MCF 10A (cell line): ENCODE data around the gene KIAA0825. TPM values are rescaled to one million over a fixed set of nuclear protein-coding genes. Genes with fewer than 3 reads are reported as not detected.

Experiments used
- BruUV-seq: library from RNA; stranded (reverse); fragments of 400-500 nt; replicated peaks from 2 replicates; lab custom pipeline; 2021; lab: Mats Ljungman, UMichigan
- CTCF ChIA-PET: fragments of 300-600 bp; sonication (Branson Sonifier 250); formaldehyde crosslinking; extraction: SDS; loops from one replicate; lab custom pipeline; 2021; ENCODE audit warnings: antibody characterized with exemption, inconsistent platforms; lab: Yijun Ruan, JAX
- POLR2A ChIA-PET: fragments of 300-600, 350-650 bp; sonication (Branson Sonifier 250); formaldehyde crosslinking; extraction: SDS; loops from one replicate; lab custom pipeline; 2020; ENCODE audit warnings: antibody characterized with exemption, inconsistent platforms; lab: Yijun Ruan, JAX
- DNase-seq: peaks from one replicate; pipeline ENCODE4 v3.0.0-alpha.2; 2018; ENCODE audit not compliant: unreplicated experiment
- H3K27ac Mint-ChIP-seq: one replicate; pipeline ENCODE4 v1.8.0; 2022; ENCODE audit warnings: mild to moderate bottlenecking, low read depth, mixed read lengths; ENCODE audit not compliant: unreplicated experiment
- H3K27me3 Mint-ChIP-seq: one replicate; pipeline ENCODE4 v1.8.0; 2022; ENCODE audit warnings: mixed read lengths; ENCODE audit not compliant: insufficient read depth, unreplicated experiment
- H3K36me3 Mint-ChIP-seq: one replicate; pipeline ENCODE4 v1.8.0; 2022; ENCODE audit warnings: mild to moderate bottlenecking, moderate library complexity, mixed read lengths; ENCODE audit not compliant: insufficient read depth, unreplicated experiment
- H3K4me1 Mint-ChIP-seq: one replicate; pipeline ENCODE4 v1.8.0; 2022; ENCODE audit warnings: mixed read lengths; ENCODE audit not compliant: insufficient read depth, unreplicated experiment
- H3K4me3 Mint-ChIP-seq: one replicate; pipeline ENCODE4 v1.8.0; 2022; ENCODE audit warnings: mild to moderate bottlenecking, moderate library complexity, mixed read lengths; ENCODE audit not compliant: unreplicated experiment
- H3K9me3 Mint-ChIP-seq: one replicate; pipeline ENCODE4 v1.8.0; 2022; ENCODE audit warnings: mixed read lengths; ENCODE audit not compliant: unreplicated experiment
- intact Hi-C: fragments of 100-400 bp; cut with micrococcal nuclease; formaldehyde crosslinking; loops from 2 replicates; pipeline ENCODE4 v1.14.1; 2022
- total RNA-seq: library from RNA; stranded (reverse); gene quantifications from 2 replicates; pipeline ENCODE4 v1.2.3, GENCODE V29; 2022
- TF ChIP-seq, protein P1 (sequence below): fragments of 200-600 bp; IDR thresholded peaks from one replicate; pipeline ENCODE4 v1.8.0; 2022; ENCODE audit warnings: antibody characterized with exemption, mild to moderate bottlenecking; ENCODE audit not compliant: unreplicated experiment

Gene KIAA0825
- total RNA-seq, 1 experiment from 2014 or later = 2.1 TPM

DNA sequence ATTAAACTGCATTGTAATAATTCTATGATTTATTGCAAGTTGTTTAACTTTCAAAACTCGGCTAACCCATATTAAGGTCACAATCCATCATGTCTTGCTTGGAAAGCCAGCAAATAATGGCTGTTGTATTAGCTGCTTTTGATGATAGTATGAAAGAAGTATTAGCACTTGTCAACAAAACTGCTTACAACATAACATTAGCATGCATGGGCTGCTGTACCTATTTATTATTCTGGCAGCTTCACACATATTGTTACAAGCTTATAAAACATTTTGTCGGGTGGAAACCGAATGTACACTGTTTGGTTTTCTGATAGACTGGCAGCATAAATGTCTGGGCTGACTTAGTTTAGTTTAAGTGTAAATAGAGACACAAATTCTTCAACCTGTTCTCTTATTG is 378.3 kb downstream of the KIAA0825 start:
- no peak overlapping the region for H3K27ac Mint-ChIP-seq
- CTCF ChIA-PET = no interaction called here
- H3K4me3 Mint-ChIP-seq = no peak overlapping the region
- peaks cover 30% of the 10 kb centered on the region for H3K4me1 Mint-ChIP-seq
- intact Hi-C loops = no loop called here
- DNase-seq = no peak
- peaks cover 4% of the 10 kb centered on the region for H3K9me3 Mint-ChIP-seq
- TF ChIP-seq, protein P1, sequence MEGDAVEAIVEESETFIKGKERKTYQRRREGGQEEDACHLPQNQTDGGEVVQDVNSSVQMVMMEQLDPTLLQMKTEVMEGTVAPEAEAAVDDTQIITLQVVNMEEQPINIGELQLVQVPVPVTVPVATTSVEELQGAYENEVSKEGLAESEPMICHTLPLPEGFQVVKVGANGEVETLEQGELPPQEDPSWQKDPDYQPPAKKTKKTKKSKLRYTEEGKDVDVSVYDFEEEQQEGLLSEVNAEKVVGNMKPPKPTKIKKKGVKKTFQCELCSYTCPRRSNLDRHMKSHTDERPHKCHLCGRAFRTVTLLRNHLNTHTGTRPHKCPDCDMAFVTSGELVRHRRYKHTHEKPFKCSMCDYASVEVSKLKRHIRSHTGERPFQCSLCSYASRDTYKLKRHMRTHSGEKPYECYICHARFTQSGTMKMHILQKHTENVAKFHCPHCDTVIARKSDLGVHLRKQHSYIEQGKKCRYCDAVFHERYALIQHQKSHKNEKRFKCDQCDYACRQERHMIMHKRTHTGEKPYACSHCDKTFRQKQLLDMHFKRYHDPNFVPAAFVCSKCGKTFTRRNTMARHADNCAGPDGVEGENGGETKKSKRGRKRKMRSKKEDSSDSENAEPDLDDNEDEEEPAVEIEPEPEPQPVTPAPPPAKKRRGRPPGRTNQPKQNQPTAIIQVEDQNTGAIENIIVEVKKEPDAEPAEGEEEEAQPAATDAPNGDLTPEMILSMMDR = no peak
- BruUV-seq = no TSS peak
- H3K27me3 Mint-ChIP-seq = no peaks in the 10 kb centered on the region
- H3K36me3 Mint-ChIP-seq = no peaks in the 10 kb centered on the region
- POLR2A ChIA-PET = no interaction called here

DNA sequence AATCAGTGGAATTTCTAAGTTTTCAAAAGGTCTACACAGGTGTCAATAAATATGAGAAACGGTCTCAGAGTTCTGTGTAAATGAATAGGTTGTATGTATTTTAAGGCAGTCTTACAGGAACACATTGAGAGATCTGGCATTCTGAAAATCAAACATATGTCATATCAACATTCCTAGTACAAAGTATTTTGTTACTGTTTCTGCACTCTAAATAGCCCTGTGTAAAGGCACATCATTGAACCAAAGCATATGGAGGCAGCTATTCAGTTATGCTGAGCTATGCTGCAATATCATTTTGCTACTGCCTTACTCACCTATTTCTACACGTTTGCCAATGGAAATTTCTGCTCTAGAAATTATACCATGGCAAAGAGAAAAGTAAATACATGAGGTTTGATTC is 379.1 kb downstream of the KIAA0825 start:
- no peaks in the 10 kb centered on the region for H3K27me3 Mint-ChIP-seq
- no peak for DNase-seq
- no TSS peak for BruUV-seq
- H3K9me3 Mint-ChIP-seq = peaks cover 8% of the 10 kb centered on the region
- H3K4me3 Mint-ChIP-seq = no peak overlapping the region
- no peaks in the 10 kb centered on the region for H3K36me3 Mint-ChIP-seq
- intact Hi-C loops = no loop called here
- no peak overlapping the region for H3K27ac Mint-ChIP-seq
- ChIA-PET POLR2A (interaction anchor here (0.7 kb wide), 1 partner anchor 1112 kb away, joined by 3 read pairs; no protein-coding TSS in a partner anchor), CTCF (no interaction called here)
- peaks cover 30% of the 10 kb centered on the region for H3K4me1 Mint-ChIP-seq
- TF ChIP-seq, protein P1 = no peak

DNA sequence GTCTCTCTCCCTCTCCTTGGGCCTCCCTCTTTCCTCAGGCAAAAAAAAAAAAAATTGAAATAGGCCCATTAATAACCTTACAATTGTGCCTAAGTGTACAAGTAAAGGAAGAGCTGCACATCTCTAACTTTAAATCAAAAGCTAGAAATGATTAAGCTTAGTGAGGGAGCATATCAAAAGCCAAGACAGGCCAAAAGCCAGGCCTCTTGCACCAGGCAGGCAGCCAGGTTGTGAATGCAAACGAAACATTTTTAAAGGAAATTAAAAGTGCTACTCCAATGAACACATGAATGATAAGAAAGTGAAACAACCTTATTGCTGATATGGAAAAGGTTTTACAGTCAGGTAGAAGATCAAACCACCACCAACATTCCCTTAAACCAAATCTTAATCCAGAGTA is 383.4 kb downstream of the KIAA0825 start:
- TF ChIP-seq, protein P1 = no peak
- Mint-ChIP-seq H3K27me3 (no peaks in the 10 kb centered on the region), H3K9me3 (peaks cover 8% of the 10 kb centered on the region), H3K4me1 (peaks cover 6% of the 10 kb centered on the region), H3K36me3 (no peaks in the 10 kb centered on the region), H3K27ac (no peak overlapping the region), H3K4me3 (no peak overlapping the region)
- CTCF ChIA-PET = interaction anchor here (0.6 to 1.0 kb wide), 3 partner anchors 53 to 258 kb away, joined by 3 to 4 read pairs (median 4); no protein-coding TSS in a partner anchor
- intact Hi-C loops = no loop called here
- POLR2A ChIA-PET = no interaction called here
- BruUV-seq = no TSS peak
- DNase-seq = no peak

DNA sequence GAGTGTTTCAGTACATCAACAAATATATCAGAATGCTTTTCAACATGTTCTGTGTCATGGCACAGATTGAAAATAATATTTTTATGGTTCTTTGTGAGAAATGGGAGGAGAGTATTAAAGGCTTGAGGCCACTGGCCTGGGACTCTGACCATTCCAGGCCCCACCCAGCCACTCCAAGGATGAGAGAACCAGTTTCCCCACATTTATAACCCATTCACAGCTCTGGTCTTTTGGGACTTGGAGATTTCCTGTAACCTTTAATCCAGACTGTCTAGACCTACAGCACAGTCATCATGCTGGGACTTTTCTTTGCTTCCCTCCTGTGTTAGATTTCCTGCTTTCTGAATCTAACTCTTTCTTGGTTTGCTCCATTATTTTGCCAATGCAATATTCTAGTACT is 389.6 kb downstream of the KIAA0825 start:
- H3K27ac Mint-ChIP-seq = no peak overlapping the region
- TF ChIP-seq, protein P1 = no peak
- no TSS peak for BruUV-seq
- intact Hi-C loops = no loop called here
- CTCF ChIA-PET = no interaction called here
- no peak overlapping the region for H3K4me3 Mint-ChIP-seq
- H3K4me1 Mint-ChIP-seq = no peaks in the 10 kb centered on the region
- H3K27me3 Mint-ChIP-seq = no peaks in the 10 kb centered on the region
- DNase-seq = no peak
- H3K9me3 Mint-ChIP-seq = no peaks in the 10 kb centered on the region
- POLR2A ChIA-PET = no interaction called here
- H3K36me3 Mint-ChIP-seq = no peaks in the 10 kb centered on the region
